ENCODE measurements around the gene ADCYAP1R1. TPM values are rescaled to one million over a fixed set of nuclear protein-coding genes. Genes with fewer than 3 reads are reported as not detected.

ADCYAP1R1 gene
- total RNA-seq, 1 experiment from 2014 or later, result 0.12 TPM

GRCh38 chr7:31094271-31094670 lies 42.2 kb downstream of the ADCYAP1R1 start:
- ATAC-seq (no peak), DNase-seq (ENCODE audit: low read depth, low spot score) (no peak)
- POLR2A ChIA-PET, result no interaction called here
- no peaks in the 10 kb centered on the region for H3K79me2 ChIP-seq (ENCODE audit: insufficient read depth, low read length)
- BruUV-seq (replicated peaks), result no TSS peak
- H3K4me3 ChIP-seq (replicated peaks in 1 of 2; ENCODE audit: low read depth in 1 of 2, low read length in 2 of 2), result no peak overlapping the region
- no peaks in the 10 kb centered on the region for H3K9me3 ChIP-seq (ENCODE audit: control insufficient read depth in 1 of 2, insufficient read depth in 1 of 2, low read depth in 1 of 2, low read length in 2 of 2)
- H3K27ac ChIP-seq (ENCODE audit: low read depth, low read length), result no peak overlapping the region
- no peak overlapping the region for H3K4me2 ChIP-seq (ENCODE audit: low read length)
- H3K9ac ChIP-seq (ENCODE audit: low read length), result no peak overlapping the region
- intact Hi-C loops (cut with micrococcal nuclease), result loop anchor here (10.0 kb wide), 1 partner anchor 89 kb away; no protein-coding TSS in a partner anchor
- CTCF ChIA-PET, result no interaction called here
- H4K20me1 ChIP-seq (ENCODE audit: insufficient read depth), result no peaks in the 10 kb centered on the region; the same call in 1 of the 2 replicates
- no peak overlapping the region for H2AFZ ChIP-seq (ENCODE audit: low read depth, low read length, poor library complexity, severe bottlenecking)
- peaks cover 68% of the 10 kb centered on the region for H3K27me3 ChIP-seq (ENCODE audit: insufficient read depth, low read length)
- no peaks in the 10 kb centered on the region for H3K4me1 ChIP-seq (ENCODE audit: control insufficient read depth in 1 of 2, insufficient read depth in 2 of 2, low read length in 2 of 2)
- no peaks in the 10 kb centered on the region for H3K9me2 ChIP-seq (ENCODE audit: insufficient read depth)
- RAD21 ChIA-PET (ENCODE audit: low non-redundant PET in 1 of 2, low total read pairs in 2 of 2, uncharacterized antibody in 2 of 2, unreplicated experiment in 2 of 2), result no interaction called here
- TF ChIP-seq CEBPB (IDR thresholded peaks at IDR 0.05; ENCODE audit: low read depth), result no peak
- TF ChIP-seq CTCF (IDR thresholded peaks at IDR 0.05 in 2 of 3, conservative IDR thresholded peaks at IDR 0.05 in 1 of 3; ENCODE audit: borderline replicate concordance in 1 of 3, insufficient read depth in 1 of 3, low read depth in 2 of 3, low read length in 2 of 3), result no peak
- no peak for TF ChIP-seq ZNF274 (IDR thresholded peaks at IDR 0.05; ENCODE audit: low read depth, low read length)
- no peak for TF ChIP-seq POLR2A (IDR thresholded peaks at IDR 0.05; ENCODE audit: borderline replicate concordance, extremely low read depth, insufficient read depth, insufficient read length)
- TF ChIP-seq CBX3 (IDR thresholded peaks at IDR 0.05; ENCODE audit: low read depth), result no peak
- H3K36me3 ChIP-seq (ENCODE audit: control insufficient read depth in 1 of 2, insufficient read depth in 2 of 2, low read length in 2 of 2), result no peaks in the 10 kb centered on the region

GRCh38 chr7:31095286-31096197 lies 43.4 kb downstream of the ADCYAP1R1 start:
- no peak overlapping the region for H2AFZ ChIP-seq (ENCODE audit: low read depth, low read length, poor library complexity, severe bottlenecking)
- intact Hi-C loops (cut with micrococcal nuclease), result loop anchor here (10.0 kb wide), 1 partner anchor 91 kb away; no protein-coding TSS in a partner anchor
- no peak for DNase-seq (ENCODE audit: low read depth, low spot score)
- no peaks in the 10 kb centered on the region for H3K4me1 ChIP-seq (ENCODE audit: control insufficient read depth in 1 of 2, insufficient read depth in 2 of 2, low read length in 2 of 2)
- peaks cover 69% of the 10 kb centered on the region for H3K27me3 ChIP-seq (ENCODE audit: insufficient read depth, low read length)
- no peak overlapping the region for H3K4me3 ChIP-seq (replicated peaks in 1 of 2; ENCODE audit: low read depth in 1 of 2, low read length in 2 of 2)
- H3K9ac ChIP-seq (ENCODE audit: low read length), result no peak overlapping the region
- no peak overlapping the region for H3K4me2 ChIP-seq (ENCODE audit: low read length)
- CTCF ChIA-PET, result interaction anchor here (2.2 kb wide), 1 partner anchor 27 kb away, joined by 6 read pairs; no protein-coding TSS in a partner anchor
- no TSS peak for BruUV-seq (replicated peaks)
- H3K9me3 ChIP-seq (ENCODE audit: control insufficient read depth in 1 of 2, insufficient read depth in 1 of 2, low read depth in 1 of 2, low read length in 2 of 2), result no peaks in the 10 kb centered on the region
- RAD21 ChIA-PET (ENCODE audit: low non-redundant PET in 1 of 2, low total read pairs in 2 of 2, uncharacterized antibody in 2 of 2, unreplicated experiment in 2 of 2), result no interaction called here
- no peaks in the 10 kb centered on the region for H3K79me2 ChIP-seq (ENCODE audit: insufficient read depth, low read length)
- H4K20me1 ChIP-seq (ENCODE audit: insufficient read depth), result no peaks in the 10 kb centered on the region
- no peaks in the 10 kb centered on the region for H3K9me2 ChIP-seq (ENCODE audit: insufficient read depth)
- POLR2A ChIA-PET, result no interaction called here
- no peak for ATAC-seq
- no peaks in the 10 kb centered on the region for H3K36me3 ChIP-seq (ENCODE audit: control insufficient read depth in 1 of 2, insufficient read depth in 2 of 2, low read length in 2 of 2)
- no peak overlapping the region for H3K27ac ChIP-seq (ENCODE audit: low read depth, low read length)
- TF ChIP-seq YY1 (IDR thresholded peaks at IDR 0.05; ENCODE audit: extremely low read depth, insufficient replicate concordance, low read depth, low read length) (no peak), EZH2 (IDR thresholded peaks at IDR 0.05) (no peak), MAX (IDR thresholded peaks at IDR 0.05) (no peak), ELF1 (IDR thresholded peaks at IDR 0.05; ENCODE audit: borderline replicate concordance, low read depth) (no peak), ZBTB33 (IDR thresholded peaks at IDR 0.05; ENCODE audit: extremely low read depth, insufficient replicate concordance, low read length) (no peak), POLR2A (IDR thresholded peaks at IDR 0.05; ENCODE audit: borderline replicate concordance, extremely low read depth, insufficient read depth, insufficient read length) (no peak), RAD21 (IDR thresholded peaks at IDR 0.05; ENCODE audit: low read depth) (no peak), FOSL1 (IDR thresholded peaks at IDR 0.05; ENCODE audit: low read depth) (no peak), ZFX (IDR thresholded peaks at IDR 0.05) (no peak), EZH2phosphoT487 (IDR thresholded peaks at IDR 0.05; ENCODE audit: borderline replicate concordance) (no peak), JUND (IDR thresholded peaks at IDR 0.05) (no peak)

Data from HCT116 (cell line).